Endothelial cell of umbilical vein (primary cell): ENCODE measurements around the gene AK8.

ENCODE experiments used
- EZH2 ChIP-seq: IDR thresholded peaks from 2 replicates; pipeline ENCODE4 v1.6.1; 2012; ENCODE audit warnings: borderline replicate concordance, low read depth, mild to moderate bottlenecking, moderate library complexity, low read length, inconsistent platforms; ENCODE audit not compliant: severe bottlenecking
- POLR2A ChIP-seq: IDR thresholded peaks from 2 replicates; pipeline ENCODE4 v1.6.1; 2012; ENCODE audit warnings: low read depth, mild to moderate bottlenecking, control low read depth, low read length
- TF ChIP-seq, protein P1 (sequence below), 2 donors: IDR thresholded peaks; 1 replicate in 1 of 2; 2 replicates in 1 of 2; pipeline ENCODE4 v1.5.1; 2011; ENCODE audit warnings: low read length in 2 of 2, mild to moderate bottlenecking in 2 of 2, moderate library complexity in 2 of 2, control low read depth in 1 of 2, inconsistent platforms in 1 of 2, low read depth in 1 of 2; ENCODE audit not compliant: insufficient read depth in 1 of 2; ENCODE audit errors: extremely low read depth in 1 of 2

DNA sequence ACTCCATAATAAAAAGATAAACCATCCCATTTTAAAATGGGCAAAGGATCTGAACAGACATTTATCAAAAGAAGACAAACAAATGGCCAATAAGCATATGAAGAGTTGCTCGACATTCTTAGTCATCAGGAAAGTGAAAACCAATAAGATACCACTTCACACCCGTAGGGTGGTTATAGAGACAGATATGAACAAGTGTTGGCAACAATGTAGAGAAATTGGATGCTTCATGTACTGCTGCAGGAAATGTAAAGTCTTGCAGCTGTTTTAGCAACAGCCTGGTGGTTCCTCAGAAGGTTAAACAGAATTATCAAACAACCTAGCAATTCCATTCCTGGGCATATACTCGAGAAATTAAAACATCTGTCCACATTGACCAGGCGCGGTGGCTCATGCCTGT, 165.3 kb downstream of the AK8 start:
- TF ChIP-seq EZH2: no peak
- TF ChIP-seq, protein P1, sequence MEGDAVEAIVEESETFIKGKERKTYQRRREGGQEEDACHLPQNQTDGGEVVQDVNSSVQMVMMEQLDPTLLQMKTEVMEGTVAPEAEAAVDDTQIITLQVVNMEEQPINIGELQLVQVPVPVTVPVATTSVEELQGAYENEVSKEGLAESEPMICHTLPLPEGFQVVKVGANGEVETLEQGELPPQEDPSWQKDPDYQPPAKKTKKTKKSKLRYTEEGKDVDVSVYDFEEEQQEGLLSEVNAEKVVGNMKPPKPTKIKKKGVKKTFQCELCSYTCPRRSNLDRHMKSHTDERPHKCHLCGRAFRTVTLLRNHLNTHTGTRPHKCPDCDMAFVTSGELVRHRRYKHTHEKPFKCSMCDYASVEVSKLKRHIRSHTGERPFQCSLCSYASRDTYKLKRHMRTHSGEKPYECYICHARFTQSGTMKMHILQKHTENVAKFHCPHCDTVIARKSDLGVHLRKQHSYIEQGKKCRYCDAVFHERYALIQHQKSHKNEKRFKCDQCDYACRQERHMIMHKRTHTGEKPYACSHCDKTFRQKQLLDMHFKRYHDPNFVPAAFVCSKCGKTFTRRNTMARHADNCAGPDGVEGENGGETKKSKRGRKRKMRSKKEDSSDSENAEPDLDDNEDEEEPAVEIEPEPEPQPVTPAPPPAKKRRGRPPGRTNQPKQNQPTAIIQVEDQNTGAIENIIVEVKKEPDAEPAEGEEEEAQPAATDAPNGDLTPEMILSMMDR (IDR thresholded peaks at IDR 0.05; ENCODE audit: extremely low read depth in 1 of 2, insufficient read depth in 1 of 2, low read depth in 1 of 2, low read length in 2 of 2): no peak
- TF ChIP-seq POLR2A: no peak
